T47D (cell line): ENCODE results near the gene PLK5.

Experiments
- DNase-seq, 2 experiments: peaks; one replicate each; pipeline versions ENCODE4 v3.0.0 to v3.0.0-alpha.2; 2011 to 2012; ENCODE audit warnings: low read depth in 1 of 2, low spot score in 1 of 2
- JUND ChIP-seq: IDR thresholded peaks from 2 replicates; pipeline ENCODE4 v1.6.1; 2012; ENCODE audit warnings: low read depth
- in situ Hi-C: cut with HindIII; loops from 2 replicates; pipeline ENCODE4 v1.10.0; 2016; ENCODE audit warnings: low sequenced_read_pairs, low pct_unique_long_range_greater_than_20kb

The PLK5 gene

DNA sequence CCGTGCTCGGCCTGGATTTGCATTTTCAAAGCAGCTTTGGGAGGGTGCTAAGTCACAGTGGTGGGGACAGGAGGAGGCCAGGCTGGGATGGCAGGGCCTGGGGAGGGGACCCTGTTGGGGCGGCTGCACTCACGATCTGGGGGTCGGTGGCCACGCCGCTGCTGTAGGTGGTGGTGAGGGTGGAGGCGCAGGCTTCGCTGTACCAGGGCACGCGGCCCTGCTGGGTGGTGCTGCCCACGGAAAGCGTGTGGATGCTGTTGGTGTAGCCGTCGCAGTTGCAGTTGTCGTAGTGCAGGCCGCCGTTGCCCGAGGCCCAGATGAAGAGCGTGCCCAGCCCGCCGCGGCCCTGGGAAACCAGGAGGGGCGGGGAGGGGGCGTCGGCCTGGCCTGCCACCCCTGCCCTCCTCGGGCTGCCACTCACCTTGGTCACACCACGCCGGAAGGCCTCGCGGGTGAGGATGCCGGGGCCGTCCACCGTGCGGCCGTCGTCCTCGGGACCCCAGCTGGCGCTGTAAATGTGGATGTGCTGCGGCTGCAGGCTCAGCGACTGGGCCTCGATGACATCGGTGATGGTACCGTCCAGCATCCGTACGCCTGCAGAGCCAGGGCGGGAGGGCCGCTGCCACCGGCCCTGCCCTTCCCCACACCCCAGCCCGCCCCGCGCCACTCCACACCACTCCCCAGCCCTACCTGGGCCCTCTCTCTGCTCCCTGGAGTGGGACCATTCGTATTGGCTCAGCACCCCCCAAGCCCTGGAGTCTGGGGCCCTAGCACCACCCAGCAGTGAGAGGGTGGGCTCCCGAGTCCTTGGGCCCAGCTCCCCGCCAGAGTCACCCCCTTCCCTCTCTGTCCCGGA, 36.9 kb upstream of the PLK5 start:
- TF ChIP-seq JUND = no peak
- in situ Hi-C loops = no loop called here
- DNase-seq = no peak

GRCh38 chr19:1487576-1488281, 36.1 kb upstream of the PLK5 start:
- no peak for TF ChIP-seq JUND
- DNase-seq = no peak
- in situ Hi-C loops = no loop called here

DNA sequence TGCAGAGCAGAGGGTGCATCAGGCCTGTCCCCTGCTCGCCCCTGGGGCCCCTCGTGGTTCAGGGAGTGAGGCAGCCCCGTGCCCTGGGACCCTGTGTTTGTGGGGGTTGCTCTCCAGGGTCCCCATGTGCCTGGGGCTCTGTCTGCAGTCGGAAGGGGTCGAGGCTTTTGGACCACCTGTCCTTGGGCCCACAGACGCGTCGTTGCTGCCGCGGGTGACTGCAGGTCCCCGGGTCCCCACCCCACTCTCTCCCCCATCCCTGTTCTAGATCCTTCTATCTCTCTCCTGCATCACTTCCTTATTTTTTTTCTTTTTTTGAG, 35.6 kb upstream of the PLK5 start:
- no peak for TF ChIP-seq JUND
- in situ Hi-C loops = no loop called here
- DNase-seq = no peak

DNA sequence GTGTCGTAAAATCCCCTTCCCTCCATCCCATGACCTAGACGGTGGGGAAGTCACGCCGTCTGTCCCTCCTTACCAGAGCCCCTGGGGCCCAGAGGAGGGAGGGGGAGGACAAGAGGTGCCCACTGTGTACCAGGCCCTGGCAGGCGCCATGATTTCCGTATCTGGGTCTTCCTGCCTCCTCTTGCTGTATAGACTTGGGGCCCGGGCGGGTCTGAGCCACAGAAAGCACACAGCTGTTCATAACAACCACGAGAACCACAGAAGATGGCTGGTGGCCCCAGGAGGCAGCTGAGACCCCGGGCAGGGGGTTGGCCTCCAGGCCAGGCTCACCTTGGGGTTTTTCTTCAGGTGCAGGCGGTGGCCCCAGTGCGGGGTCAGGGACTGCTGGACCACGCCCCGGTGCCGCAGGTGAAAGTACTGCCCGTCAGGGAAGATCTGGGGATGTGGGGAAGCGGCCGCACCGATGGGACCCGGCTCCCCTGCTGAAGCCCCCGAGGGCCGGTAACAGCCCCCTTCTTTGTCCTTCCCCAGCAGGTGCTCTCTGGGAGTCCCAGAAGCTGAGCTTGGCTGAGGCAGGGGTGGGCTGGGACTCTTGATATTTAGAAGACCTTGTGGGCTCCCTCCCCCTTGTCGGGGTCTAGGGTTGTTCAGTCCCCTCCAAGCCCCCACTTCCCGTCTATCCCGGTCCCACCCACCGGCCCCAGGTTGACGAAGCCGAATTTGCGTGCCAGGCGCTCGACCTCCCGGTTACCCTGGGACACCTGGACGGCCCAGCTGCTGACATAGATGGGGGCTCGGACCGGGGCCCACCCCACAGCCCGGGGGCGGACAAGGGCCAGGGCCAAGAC, 34.2 kb upstream of the PLK5 start:
- in situ Hi-C loops = no loop called here
- no peak for TF ChIP-seq JUND
- DNase-seq = no peak

DNA sequence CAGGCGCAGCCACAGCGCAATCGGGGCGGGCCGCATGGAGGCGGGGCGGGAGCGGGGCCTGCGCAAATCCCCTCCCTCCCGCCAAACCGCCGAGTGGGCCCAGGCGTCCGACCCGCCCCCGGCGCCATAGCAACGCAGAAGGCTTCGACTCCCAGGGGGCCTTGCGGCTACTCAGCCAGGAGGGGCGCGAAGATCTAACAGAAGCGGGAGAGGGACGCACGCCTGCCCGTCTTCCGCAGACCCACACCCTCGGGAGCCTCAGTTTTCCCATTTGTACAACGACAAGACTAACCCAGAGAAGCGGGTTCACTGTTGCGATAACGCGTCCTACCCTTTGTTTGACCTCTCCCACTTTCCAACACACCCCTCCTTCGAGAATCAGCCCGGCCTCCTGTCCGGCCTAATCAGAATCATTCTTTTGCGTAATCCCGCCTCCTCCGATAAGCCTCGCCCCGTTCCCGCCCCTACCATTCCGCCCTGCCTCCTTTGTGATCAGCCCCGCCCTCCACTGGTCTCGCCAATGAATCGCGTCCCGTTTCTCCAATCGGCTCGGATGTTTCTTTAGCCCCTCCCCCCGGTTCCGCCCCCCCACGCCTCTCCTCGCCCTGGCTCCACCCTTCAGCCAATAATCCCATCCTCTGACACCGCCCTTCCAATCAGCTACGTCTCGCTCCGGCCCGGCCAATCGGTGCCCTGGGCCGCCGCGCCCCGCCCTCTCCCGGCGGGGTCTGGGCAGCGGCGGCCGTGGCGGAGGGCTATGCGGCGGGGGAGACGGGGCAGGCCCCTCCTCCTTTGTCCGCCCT, 33.4 kb upstream of the PLK5 start, which contains the start of gene PCSK4:
Gene PCSK4 (minus strand): TSS at position 40 of the 803 bp plus-strand sequence. CDS start 4 bp downstream, at position 36.
- in situ Hi-C loops = no loop called here
- peak; percentile 95 to 98 for DNase-seq
- TF ChIP-seq JUND = no peak

DNA sequence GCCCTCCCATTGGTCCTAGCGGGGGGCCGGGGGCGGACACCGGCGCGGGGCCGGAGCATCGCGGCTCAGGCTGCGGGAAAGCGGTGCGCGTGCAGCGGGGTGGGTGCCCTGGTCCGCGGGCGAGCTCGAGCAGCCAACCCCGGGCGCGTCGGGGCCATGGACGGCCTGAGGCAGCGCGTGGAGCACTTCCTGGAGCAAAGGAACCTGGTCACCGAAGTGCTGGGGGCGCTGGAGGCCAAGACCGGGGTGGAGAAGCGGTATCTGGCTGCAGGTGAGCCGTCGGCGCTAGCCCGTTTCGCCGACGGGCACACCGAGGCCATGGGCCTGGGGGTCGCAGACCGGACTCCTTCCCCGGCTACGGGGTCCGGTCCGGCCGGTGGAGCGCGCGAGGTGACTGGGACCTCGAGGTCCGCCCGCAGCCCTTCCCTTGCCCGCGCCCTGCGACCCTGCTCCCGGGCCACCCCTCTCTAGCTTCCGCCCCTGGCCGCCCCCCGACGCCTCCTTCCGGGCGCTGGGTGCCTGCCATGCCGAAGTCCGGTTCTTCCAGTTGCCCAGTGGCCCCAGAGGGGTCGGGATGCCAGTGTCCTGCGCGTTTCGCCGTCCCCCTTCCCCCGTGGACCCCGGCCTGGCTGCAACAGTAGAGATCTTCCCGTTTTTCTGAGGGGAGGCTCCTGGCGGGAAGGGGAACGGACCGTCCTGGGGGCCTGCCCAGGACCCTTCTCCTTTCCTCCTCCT, 32.6 kb upstream of the PLK5 start, which contains the start of gene REEP6:
Gene REEP6 (plus strand): TSS at position 68 of the 735 bp plus-strand sequence. CDS start 89 bp downstream, at position 157.
- TF ChIP-seq JUND = no peak
- DNase-seq = peak in 1 of 2 experiments; percentile 62
- in situ Hi-C loops = no loop called here

- DNase-seq = peak in 1 of 2 experiments; percentile 59
- in situ Hi-C loops = no loop called here
- TF ChIP-seq JUND = no peak
These were observed 32.1 kb upstream of the PLK5 start for GRCh38 chr19:1491849-1492170.

DNA sequence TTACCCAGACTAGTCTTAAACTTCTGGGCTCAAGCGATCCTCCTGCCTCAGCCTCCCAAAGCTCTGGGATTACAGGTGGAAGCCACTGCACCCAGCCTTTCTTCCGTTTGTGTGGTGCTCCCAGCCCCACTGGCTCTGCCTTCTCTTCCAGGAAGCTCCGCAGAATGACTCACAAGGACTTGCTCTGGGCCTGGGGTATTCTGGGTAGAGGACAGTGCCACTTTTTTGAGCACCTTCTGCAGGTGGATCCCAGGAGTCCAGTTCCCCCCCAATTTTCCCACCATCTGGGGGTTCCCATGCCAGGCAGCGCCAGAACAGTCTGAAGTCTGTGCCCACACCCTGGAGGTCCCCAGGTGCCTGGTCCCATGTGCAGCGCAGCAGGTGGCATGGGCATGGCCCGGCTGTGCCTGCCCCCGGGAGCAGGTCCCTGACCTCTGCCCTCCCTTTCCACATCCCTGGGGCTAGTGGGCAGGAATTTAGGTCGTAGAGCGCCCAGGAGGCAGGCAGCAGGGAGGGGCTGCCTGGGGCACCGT, 31.3 kb upstream of the PLK5 start:
- no peak for TF ChIP-seq JUND
- in situ Hi-C loops = no loop called here

GRCh38 chr19:1494115-1494815, 29.6 kb upstream of the PLK5 start:
- no peak for DNase-seq
- in situ Hi-C loops = no loop called here
- no peak for TF ChIP-seq JUND

More for the DNA sequence above, 31.3 kb upstream of the PLK5 start:
- no peak for DNase-seq

DNA sequence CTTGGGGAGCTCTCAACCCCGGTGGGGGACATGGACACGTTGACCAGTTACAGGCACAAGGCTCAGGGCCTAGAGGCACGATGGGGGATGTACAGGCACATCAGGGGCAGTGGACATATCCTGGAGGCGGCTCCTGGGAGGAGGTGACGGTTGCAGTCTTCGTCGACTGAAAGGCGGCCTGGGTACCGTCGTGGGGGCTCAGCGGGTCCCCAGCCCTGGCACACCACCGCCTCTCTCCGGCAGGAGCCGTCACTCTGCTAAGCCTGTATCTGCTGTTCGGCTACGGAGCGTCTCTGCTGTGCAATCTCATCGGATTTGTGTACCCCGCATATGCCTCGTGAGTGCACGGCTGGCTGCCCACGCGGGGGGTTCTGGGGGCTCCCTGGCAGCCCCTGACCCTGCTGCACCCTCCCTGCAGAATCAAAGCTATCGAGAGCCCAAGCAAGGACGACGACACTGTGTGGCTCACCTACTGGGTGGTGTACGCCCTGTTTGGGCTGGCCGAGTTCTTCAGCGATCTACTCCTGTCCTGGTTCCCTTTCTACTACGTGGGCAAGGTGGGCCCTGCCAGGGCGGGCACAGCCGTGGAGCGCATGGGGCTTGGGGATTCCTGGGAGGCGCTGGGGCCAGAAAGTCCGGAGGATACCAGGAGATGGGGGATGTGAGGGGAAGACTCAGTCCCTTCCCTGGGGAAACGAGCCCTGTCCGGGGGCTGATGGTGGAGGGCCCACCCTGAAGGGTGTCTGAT, 28.7 kb upstream of the PLK5 start:
- TF ChIP-seq JUND = no peak
- DNase-seq = no peak
- in situ Hi-C loops = no loop called here
